GM21825 (cell line): Measurements from ENCODE around the gene DDX41.

ENCODE experiments used
- ATAC-seq: cut with Tn5 transposase; IDR thresholded peaks from one replicate; pipeline ENCODE4 v1.9.1; 2021; ENCODE audit warnings: mild to moderate bottlenecking, moderate library complexity; ENCODE audit not compliant: unreplicated experiment

DDX41 gene

DNA sequence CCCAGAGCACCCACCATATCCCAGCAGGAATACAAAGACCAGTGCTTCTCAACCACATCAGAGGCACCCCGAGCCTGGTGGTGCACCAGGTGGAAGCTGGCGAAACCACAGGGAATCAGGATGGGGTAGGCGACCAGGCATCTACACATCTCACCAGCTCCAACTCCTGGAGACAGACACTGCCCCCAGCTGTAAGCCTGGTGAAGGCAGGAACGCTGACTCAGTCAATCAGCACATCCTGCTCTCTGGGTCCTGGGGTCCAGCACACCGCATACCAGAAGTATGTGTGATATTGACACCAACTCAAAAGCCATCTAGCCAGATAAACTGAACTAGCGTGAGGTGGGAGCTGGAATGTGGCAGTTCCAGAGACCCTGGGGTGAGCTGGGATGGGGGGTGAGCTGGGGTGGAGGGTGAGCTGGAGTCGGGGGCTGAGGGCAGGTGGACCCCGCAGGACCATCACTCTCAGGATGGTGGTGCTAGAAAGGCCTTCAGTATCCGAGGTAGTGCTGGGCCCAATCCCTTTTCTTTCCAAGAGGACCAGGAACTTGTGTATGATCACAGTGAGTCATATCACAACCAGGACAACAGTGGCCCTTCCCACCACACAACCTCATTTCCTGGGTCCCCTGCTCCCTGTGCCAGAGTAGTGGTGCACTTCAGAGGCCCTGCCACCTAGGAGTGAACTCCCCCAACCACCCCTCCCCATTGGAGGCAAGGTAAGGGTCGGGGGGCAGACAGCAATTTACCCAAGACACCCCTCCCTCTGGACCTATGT is 45.8 kb downstream of the DDX41 start:
- ATAC-seq, result no peak

DNA sequence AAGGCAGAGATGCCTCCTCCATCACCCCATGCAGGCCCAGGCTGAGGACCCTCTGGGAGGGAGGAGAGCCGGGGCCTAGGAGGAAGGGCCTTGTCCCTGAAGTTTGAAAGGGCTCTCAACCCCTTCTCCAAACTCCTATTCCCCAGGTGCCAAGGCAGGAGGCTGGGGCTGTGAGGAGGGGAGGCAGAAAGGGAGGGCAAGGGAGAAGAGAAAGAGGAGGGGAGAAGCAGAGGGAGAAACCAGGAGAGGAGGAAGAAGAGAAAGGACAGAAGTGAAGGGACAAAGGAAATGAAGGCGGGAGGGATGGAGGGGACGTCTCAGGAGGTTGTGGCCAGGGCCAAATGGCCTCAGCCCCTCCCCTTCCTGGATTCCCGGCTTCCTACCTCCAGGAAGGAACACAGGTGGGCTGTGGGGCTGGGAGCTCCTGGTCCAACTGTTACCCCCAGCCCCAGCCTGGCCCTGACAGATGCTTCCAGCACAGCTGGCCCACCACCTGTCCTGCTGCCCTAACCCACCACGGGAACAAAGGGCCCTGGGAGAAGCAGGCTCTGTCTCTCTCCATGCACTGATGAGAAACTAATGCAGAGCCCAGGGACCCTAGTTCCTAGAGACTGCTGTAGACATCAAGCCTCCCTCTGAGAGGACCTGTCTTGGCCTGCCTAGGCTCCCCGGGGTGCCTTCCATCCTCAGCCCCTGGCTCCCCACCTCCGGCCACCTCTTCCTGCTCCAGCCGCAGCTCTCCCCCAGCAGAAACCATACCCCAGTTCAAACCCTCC is 46.8 kb downstream of the DDX41 start:
- no peak for ATAC-seq

DNA sequence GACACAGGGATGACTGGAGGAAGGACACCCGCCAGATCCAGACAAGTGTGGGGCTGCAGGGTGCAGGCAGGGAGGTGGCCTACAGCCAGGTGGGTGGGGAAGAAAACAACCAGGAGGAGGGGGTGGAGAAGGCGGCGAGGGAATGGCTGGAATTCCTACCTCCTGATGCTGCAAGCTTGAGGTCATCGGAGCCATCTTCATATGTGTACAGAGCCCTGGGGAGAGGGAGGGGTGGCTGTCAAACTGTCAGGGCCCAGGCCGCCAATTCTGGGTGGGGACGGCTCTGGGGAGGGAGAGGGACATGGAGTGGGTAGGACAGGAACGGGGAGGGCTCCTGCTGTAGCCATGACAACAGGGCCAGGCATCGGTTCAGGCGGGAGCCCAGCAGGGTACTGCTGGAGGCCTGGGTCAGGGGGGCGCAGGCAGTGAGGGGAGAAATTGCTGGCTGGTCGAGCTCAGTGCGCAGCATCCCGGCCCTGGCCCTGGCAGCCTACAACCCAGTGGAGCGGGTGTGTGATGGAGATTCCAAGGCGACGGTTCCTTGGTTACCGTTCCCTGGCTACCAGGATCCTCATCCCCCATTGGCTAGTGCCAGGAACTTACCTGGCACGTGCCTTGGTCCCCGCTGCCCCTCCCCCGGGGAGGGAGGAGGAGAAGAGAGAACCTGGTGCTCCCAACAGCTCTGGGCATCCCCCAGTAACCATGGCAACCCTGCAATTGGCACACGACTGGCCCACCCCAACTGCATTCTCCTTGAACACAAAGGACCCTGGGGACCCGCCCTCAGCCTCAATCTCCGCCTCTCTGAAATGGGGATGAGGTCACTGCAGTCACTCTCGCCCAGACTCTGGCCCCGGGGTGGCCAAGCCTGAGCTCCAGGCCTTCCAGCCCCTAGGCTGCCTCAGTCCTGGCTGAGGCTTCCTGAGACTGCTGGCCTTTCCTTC is 47.8 kb downstream of the DDX41 start:
- no peak for ATAC-seq

DNA sequence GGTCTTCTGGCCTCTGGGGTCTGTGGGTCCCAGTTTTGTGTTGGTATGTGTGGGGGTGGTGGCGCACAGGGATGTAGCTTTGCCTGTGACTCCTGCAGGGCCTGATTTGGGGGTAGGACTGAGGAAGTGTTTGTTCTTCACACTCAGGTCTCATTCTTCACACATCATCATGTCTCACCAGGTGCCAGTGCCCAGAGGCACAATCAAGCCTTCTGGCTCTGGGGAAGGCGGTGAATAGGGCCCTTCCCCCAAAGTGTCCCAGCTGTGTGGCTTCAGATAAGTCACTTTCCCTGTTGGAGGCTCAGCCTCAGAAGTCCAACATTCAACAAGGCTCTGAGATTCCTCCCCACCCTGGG is 48.5 kb downstream of the DDX41 start:
- no peak for ATAC-seq

DNA sequence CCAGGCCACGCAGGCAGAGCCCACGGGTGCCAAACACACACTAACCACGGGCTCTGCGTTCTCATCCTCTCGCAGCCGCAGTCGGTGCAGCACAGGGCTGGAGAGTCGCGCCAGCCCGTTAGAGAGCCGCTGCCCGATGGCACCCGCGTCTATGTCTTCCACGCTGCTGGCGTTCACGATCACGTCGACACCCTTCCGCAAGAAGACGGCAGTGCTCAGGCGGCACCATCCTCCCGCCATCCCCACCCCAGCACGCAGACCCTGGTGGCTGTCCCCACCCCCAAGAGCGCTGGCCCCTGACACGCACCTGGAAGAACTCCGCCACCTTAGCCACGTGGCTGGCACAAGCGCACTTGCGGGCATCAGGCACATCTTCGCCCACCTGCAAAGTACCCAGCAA is 49.3 kb downstream of the DDX41 start:
- ATAC-seq, result no peak

DNA sequence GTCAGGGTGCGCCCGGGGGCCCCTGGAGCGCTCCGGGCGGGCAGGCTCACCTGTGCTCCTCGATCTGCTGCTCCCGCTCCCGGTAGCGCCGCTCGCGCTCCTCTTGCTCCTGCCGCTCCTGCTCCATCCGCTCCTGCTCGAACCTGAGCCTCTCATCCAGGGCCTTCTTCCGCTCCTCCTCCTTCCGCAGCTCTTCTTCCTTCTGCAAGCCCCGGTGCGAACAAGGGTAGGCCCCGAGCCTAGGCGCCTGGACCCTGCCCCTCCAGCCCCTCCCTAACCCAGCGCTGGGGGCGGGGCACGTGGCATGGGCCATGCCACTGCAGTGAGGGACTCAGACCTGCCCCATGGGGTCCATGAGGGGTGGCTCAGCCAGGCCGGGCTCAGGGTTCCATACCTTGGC is 49.9 kb downstream of the DDX41 start:
- ATAC-seq, result no peak

DNA sequence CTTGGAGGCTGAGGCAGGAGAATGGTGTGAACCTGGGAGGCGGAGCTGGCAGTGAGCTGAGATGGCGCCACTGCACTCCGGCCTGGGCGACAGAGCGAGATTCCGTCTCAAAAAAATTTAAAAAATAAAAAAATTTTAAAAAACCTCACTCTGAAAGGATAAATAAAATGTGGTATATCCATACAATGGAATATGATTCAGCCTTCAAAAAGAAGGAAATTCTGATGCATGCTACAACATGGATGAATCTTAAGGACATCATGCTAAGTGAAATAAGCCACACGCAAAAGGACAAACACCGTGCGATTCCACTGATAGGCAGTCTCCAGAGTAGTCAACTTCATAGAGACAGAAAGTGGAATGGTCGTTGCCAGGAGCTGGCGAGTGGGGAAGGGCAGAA is 51.7 kb downstream of the DDX41 start:
- ATAC-seq, result no peak

DNA sequence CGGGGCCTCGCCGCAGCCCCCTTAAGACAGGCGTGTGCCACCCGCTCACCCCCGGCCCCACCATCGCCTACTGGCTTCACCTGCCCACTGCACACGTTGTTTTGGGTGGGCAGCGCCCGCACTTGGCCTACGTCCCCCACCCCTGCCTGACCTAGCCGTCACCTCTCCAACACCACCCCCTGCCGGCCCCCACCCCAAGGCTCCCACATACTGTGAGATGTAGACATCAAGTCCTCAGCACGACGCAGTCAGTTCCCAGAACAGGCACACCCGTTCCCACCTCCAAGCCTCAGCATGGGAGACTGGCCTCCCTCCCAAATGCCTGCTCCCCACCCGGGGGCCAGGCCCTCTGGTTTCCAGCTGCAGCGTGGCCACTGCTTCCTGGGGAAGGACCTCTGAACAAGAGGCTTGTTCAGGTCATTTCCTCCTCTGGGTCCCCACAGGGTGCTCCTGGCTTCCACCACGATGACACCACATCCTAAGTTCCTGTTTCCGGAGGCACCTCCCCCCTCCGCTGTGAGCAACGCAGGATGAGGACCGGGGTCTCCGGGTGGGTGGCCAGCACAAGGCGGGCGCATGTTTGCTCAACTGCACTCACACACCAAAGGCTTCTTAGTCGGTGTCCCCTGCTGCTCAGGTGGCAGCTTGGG is 54.6 kb downstream of the DDX41 start:
- ATAC-seq, result no peak
